ENCODE results near the gene SNX32.

SNX32 gene

DNA sequence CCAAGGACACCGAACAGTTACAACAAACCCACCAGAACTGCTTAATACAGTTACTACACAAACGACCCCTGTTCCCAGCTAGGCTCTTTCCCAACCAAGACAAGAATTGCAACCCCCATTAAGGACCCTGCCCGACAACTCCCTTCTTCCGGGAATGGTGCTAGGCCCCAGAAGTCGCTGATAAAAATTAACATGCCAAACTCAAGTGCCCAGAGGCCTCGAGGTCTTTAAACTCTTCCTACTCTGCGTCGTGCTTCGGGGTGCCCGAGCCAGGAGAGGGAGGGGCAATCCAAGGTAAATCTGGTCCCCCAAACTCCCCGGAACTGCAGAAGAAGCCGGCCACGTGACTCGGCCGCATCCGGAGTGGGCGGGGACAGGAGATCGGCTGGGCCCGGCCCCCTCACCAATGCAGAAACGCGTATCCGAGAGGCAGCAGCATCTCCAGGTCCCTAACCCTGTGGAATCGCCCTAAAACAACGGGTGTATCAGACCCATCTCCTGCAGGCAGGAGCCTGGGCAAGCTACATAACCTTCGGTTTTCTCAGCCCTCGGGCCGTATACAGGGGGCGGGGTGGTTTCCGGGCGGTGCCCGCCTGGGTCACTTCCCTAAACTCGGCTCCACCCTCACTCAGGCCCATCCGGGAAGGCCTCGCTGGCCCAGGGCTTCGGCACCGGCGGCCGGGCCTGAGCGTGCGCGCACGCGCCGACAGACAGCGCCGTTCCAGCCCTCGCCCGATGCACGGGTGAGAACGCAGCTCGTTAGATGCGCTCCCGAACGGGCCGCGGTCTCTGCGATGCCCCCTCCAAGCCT is 23.1 kb downstream of the SNX32 start (continued):
- TF ChIP-seq ZNF48 (tag by site-specific recombination; IDR thresholded peaks at IDR 0.05) (no peak), ZFP41 (tag by site-specific recombination; IDR thresholded peaks at IDR 0.05; ENCODE audit: borderline replicate concordance) (no peak), ZNF521 (tag by site-specific recombination; IDR thresholded peaks at IDR 0.05) (no peak), HOXC10 (CRISPR knock-in tag; IDR thresholded peaks at IDR 0.05) (no peak), KLF8 (tag by site-specific recombination; IDR thresholded peaks at IDR 0.05) (0 out of 2 replicates have a peak, but pooled peaks have one; percentile 15), ZNF174 (tag by site-specific recombination; IDR thresholded peaks at IDR 0.05) (no peak), ZNF221 (tag by site-specific recombination; IDR thresholded peaks at IDR 0.05; ENCODE audit: borderline replicate concordance) (no peak), BCL11B (tag by site-specific recombination; IDR thresholded peaks at IDR 0.05; ENCODE audit: low read depth) (no peak), ZNF473 (tag by site-specific recombination; IDR thresholded peaks at IDR 0.05) (no peak), ZNF114 (tag by site-specific recombination; IDR thresholded peaks at IDR 0.05) (no peak), ZNF544 (tag by site-specific recombination; IDR thresholded peaks at IDR 0.05) (no peak), ZNF768 (tag by site-specific recombination; IDR thresholded peaks at IDR 0.05) (no peak), ZNF777 (tag by site-specific recombination; IDR thresholded peaks at IDR 0.05; ENCODE audit: borderline replicate concordance) (no peak), ZEB2 (tag by site-specific recombination; IDR thresholded peaks at IDR 0.05) (peak; percentile 50; the same call in 1 of the 2 replicates), ZNF530 (tag by site-specific recombination; IDR thresholded peaks at IDR 0.05; ENCODE audit: low read depth) (no peak), KLF10 (tag by site-specific recombination; IDR thresholded peaks at IDR 0.05) (peak; percentile 40; the same call in 1 of the 2 replicates), GLIS1 (tag by site-specific recombination; IDR thresholded peaks at IDR 0.05) (no peak)
- TF ChIP-seq, protein P1, sequence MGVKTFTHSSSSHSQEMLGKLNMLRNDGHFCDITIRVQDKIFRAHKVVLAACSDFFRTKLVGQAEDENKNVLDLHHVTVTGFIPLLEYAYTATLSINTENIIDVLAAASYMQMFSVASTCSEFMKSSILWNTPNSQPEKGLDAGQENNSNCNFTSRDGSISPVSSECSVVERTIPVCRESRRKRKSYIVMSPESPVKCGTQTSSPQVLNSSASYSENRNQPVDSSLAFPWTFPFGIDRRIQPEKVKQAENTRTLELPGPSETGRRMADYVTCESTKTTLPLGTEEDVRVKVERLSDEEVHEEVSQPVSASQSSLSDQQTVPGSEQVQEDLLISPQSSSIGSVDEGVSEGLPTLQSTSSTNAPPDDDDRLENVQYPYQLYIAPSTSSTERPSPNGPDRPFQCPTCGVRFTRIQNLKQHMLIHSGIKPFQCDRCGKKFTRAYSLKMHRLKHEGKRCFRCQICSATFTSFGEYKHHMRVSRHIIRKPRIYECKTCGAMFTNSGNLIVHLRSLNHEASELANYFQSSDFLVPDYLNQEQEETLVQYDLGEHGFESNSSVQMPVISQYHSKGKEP (tag by site-specific recombination; IDR thresholded peaks at IDR 0.05): no peak
- TF ChIP-seq, protein P2, sequence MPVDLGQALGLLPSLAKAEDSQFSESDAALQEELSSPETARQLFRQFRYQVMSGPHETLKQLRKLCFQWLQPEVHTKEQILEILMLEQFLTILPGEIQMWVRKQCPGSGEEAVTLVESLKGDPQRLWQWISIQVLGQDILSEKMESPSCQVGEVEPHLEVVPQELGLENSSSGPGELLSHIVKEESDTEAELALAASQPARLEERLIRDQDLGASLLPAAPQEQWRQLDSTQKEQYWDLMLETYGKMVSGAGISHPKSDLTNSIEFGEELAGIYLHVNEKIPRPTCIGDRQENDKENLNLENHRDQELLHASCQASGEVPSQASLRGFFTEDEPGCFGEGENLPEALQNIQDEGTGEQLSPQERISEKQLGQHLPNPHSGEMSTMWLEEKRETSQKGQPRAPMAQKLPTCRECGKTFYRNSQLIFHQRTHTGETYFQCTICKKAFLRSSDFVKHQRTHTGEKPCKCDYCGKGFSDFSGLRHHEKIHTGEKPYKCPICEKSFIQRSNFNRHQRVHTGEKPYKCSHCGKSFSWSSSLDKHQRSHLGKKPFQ (tag by site-specific recombination; IDR thresholded peaks at IDR 0.05): no peak
- TF ChIP-seq, protein P3, sequence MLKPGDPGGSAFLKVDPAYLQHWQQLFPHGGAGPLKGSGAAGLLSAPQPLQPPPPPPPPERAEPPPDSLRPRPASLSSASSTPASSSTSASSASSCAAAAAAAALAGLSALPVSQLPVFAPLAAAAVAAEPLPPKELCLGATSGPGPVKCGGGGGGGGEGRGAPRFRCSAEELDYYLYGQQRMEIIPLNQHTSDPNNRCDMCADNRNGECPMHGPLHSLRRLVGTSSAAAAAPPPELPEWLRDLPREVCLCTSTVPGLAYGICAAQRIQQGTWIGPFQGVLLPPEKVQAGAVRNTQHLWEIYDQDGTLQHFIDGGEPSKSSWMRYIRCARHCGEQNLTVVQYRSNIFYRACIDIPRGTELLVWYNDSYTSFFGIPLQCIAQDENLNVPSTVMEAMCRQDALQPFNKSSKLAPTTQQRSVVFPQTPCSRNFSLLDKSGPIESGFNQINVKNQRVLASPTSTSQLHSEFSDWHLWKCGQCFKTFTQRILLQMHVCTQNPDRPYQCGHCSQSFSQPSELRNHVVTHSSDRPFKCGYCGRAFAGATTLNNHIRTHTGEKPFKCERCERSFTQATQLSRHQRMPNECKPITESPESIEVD (tag by site-specific recombination; IDR thresholded peaks at IDR 0.05): no peak
- TF ChIP-seq, protein P4, sequence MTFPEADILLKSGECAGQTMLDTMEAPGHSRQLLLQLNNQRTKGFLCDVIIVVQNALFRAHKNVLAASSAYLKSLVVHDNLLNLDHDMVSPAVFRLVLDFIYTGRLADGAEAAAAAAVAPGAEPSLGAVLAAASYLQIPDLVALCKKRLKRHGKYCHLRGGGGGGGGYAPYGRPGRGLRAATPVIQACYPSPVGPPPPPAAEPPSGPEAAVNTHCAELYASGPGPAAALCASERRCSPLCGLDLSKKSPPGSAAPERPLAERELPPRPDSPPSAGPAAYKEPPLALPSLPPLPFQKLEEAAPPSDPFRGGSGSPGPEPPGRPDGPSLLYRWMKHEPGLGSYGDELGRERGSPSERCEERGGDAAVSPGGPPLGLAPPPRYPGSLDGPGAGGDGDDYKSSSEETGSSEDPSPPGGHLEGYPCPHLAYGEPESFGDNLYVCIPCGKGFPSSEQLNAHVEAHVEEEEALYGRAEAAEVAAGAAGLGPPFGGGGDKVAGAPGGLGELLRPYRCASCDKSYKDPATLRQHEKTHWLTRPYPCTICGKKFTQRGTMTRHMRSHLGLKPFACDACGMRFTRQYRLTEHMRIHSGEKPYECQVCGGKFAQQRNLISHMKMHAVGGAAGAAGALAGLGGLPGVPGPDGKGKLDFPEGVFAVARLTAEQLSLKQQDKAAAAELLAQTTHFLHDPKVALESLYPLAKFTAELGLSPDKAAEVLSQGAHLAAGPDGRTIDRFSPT (tag by site-specific recombination; IDR thresholded peaks at IDR 0.05): no peak; the same call in 1 of the 2 replicates
- TF ChIP-seq, protein P5, sequence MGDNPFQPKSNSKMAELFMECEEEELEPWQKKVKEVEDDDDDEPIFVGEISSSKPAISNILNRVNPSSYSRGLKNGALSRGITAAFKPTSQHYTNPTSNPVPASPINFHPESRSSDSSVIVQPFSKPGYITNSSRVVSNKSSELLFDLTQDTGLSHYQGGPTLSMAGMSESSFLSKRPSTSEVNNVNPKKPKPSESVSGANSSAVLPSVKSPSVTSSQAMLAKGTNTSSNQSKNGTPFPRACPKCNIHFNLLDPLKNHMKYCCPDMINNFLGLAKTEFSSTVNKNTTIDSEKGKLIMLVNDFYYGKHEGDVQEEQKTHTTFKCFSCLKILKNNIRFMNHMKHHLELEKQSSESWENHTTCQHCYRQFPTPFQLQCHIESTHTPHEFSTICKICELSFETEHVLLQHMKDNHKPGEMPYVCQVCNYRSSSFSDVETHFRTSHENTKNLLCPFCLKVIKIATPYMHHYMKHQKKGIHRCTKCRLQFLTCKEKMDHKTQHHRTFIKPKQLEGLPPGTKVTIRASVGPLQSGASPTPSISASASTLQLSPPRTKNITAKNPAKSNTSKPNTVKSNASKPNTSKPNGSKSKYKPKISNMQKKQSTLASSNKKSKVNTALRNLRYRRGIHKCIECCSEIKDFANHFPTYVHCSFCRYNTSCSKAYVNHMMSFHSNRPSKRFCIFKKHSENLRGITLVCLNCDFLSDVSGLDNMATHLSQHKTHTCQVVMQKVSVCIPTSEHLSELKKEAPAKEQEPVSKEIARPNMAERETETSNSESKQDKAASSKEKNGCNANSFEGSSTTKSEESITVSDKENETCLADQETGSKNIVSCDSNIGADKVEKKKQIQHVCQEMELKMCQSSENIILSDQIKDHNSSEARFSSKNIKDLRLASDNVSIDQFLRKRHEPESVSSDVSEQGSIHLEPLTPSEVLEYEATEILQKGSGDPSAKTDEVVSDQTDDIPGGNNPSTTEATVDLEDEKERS (tag by site-specific recombination; IDR thresholded peaks at IDR 0.05): no peak
- TF ChIP-seq, protein P6, sequence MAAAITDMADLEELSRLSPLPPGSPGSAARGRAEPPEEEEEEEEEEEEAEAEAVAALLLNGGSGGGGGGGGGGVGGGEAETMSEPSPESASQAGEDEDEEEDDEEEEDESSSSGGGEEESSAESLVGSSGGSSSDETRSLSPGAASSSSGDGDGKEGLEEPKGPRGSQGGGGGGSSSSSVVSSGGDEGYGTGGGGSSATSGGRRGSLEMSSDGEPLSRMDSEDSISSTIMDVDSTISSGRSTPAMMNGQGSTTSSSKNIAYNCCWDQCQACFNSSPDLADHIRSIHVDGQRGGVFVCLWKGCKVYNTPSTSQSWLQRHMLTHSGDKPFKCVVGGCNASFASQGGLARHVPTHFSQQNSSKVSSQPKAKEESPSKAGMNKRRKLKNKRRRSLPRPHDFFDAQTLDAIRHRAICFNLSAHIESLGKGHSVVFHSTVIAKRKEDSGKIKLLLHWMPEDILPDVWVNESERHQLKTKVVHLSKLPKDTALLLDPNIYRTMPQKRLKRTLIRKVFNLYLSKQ (tag by site-specific recombination; IDR thresholded peaks at IDR 0.05; ENCODE audit: borderline replicate concordance): no peak

Data from HEK293 (cell line).